GM06990 (cell line): ENCODE measurements around the gene SEMA3A.

ENCODE experiments used
- DNase-seq: peaks from one replicate; pipeline ENCODE4 v3.0.0-alpha.2; 2011; ENCODE audit not compliant: insufficient read length; ENCODE audit errors: extremely low read depth
- H3K27me3 ChIP-seq: replicated peaks from 2 replicates; pipeline ENCODE4 v1.6.0; 2011; ENCODE audit warnings: low read length; ENCODE audit not compliant: control insufficient read depth, insufficient read depth
- H3K36me3 ChIP-seq: 2 replicates; pipeline ENCODE4 v1.5.1; 2011; ENCODE audit warnings: low read length; ENCODE audit not compliant: control insufficient read depth, insufficient read depth
- H3K4me3 ChIP-seq: replicated peaks from 2 replicates; pipeline ENCODE4 v1.5.1; 2011; ENCODE audit warnings: low read depth, mild to moderate bottlenecking, control low read depth, low read length
- TF ChIP-seq, protein P1 (sequence below): IDR thresholded peaks from 2 replicates; pipeline ENCODE4 v1.5.1; 2011; ENCODE audit warnings: low read length, control low read depth, mild to moderate bottlenecking, inconsistent platforms; ENCODE audit not compliant: insufficient read depth, poor library complexity, severe bottlenecking

The SEMA3A gene

DNA sequence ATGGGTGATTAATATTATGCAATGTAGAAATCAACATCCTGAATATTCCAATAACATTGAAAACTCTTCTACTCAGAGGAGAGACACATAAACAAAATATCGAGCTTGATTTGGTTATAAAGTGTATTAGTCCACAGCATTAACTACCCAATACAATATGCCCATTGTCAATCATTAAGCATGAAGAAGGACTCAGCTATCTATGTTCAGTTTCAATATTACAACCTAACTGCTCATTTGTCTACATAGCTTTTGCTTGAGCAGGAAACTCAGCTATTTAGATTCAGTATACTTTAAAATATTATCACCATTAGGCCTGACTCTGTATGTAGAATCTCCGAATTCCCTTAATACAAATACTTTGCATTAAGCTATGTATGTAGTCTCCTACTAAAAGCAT is 262.6 kb downstream of the SEMA3A start:
- Histone ChIP-seq H3K27me3 (no peaks in the 10 kb centered on the region), H3K4me3 (no peak overlapping the region), H3K36me3 (no peaks in the 10 kb centered on the region)
- DNase-seq: no peak
- TF ChIP-seq, protein P1, sequence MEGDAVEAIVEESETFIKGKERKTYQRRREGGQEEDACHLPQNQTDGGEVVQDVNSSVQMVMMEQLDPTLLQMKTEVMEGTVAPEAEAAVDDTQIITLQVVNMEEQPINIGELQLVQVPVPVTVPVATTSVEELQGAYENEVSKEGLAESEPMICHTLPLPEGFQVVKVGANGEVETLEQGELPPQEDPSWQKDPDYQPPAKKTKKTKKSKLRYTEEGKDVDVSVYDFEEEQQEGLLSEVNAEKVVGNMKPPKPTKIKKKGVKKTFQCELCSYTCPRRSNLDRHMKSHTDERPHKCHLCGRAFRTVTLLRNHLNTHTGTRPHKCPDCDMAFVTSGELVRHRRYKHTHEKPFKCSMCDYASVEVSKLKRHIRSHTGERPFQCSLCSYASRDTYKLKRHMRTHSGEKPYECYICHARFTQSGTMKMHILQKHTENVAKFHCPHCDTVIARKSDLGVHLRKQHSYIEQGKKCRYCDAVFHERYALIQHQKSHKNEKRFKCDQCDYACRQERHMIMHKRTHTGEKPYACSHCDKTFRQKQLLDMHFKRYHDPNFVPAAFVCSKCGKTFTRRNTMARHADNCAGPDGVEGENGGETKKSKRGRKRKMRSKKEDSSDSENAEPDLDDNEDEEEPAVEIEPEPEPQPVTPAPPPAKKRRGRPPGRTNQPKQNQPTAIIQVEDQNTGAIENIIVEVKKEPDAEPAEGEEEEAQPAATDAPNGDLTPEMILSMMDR: no peak

DNA sequence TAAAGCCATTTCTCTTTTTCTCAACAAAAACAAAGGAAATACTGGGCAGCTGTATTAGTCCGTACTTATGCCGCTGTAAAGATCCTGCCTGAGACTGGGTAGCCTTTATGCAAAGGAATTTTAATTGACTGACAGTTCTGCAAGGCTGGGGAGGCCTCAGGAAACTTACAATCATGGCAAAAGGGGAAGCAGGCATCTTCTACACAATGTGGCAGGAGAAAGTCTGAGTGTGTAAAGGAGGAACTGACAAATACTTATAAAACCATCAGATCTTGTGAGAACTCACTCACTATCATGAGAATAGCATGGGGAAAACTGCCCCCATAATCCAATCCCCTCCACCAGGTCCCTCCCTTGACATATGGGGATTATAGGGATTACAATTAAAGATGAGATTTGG is 264.3 kb downstream of the SEMA3A start:
- TF ChIP-seq, protein P1: no peak
- Histone ChIP-seq H3K4me3 (no peak overlapping the region), H3K27me3 (no peaks in the 10 kb centered on the region), H3K36me3 (no peaks in the 10 kb centered on the region)
- no peak for DNase-seq

DNA sequence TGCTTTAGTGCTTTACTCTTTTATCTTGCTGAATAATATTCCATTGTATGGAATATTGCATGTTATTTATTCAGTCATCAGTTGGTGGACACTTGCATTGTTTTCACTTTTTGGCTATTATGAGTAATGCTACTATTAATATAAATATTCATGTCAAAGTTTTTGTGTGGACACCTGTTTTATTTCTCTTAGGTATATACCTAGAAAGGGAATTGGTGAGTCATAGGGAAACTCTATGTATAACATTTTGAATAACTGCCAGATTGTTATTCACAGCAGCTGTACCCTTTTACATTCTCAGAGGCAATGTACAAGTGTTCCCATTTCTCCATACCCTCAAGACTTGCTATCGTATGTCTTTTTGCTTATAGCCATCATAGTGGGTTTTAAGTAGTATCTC is 268.7 kb downstream of the SEMA3A start:
- no peaks in the 10 kb centered on the region for H3K36me3 ChIP-seq
- TF ChIP-seq, protein P1: no peak
- H3K4me3 ChIP-seq: no peak overlapping the region
- no peaks in the 10 kb centered on the region for H3K27me3 ChIP-seq
- DNase-seq: peak; percentile 20

DNA sequence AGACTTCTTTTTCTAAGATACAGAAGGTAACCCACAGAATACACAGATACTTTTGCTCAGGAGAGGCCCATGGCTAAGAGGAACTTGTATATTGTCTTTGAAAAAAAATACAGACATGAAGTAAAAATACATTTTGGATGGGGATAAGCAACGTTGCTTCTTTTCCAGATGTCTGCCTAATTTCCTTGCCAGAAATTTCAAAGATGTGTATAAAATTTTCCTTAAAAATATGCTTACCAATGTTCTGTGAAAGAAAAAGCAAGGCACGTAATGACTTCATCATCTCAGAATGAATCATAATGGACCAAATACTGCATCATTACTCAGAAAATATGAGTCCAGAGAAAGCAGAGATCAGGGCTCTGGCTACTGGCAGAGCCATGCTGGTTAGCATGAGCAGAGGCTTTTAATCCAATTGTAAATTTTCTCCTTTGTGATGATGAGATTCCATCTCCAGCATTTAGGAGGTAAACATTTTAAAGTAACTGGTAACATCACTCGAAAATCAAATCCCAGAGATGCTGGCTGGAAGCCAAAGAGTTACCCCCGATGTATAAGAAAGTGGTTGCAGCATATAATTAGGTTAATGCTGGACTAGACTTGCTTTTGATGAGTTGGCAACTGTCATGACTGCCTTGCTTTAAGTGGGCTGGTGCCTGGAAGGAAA is 272.5 kb downstream of the SEMA3A start:
- Histone ChIP-seq H3K27me3 (no peaks in the 10 kb centered on the region), H3K4me3 (no peak overlapping the region), H3K36me3 (no peaks in the 10 kb centered on the region)
- TF ChIP-seq, protein P1: no peak
- DNase-seq: no peak

DNA sequence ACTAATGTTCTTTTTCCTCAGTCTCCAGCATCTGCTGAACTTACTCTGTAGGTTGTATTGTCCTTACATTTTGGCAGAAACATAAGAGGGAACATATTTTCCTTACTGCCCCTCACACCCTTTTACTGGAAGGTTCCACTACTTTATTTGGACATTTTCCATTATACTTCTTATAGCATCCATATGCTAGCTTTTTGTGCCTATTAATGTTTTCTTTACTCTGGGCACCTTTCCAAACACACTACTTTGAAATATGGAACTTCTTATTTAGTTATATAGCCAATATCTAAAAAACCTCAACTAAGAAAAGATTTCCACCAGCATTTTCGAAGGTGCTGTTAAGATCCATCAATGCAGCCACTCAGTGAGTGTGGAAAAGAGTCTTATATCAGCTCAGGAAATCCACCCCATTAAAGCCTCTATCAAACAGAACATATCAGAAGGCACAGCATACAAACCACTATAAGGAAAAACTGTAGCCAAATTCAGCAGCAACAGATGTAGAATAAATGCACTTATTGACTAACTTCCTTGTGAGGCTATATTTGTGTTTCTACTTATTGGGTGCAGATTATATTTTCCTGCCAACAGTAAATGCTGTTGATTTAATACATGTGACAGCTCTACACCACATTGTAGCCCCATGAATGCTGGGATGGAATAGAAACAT is 273.2 kb downstream of the SEMA3A start:
- no peak overlapping the region for H3K4me3 ChIP-seq
- H3K27me3 ChIP-seq: no peaks in the 10 kb centered on the region
- no peak for DNase-seq
- H3K36me3 ChIP-seq: no peaks in the 10 kb centered on the region
- TF ChIP-seq, protein P1: no peak
